Measurements from ENCODE around the gene UCN.
"Not testable (repeated sequence)": the region's sequence is repeated elsewhere in the genome, so short reads cannot be mapped to it uniquely, and the experiment has no call there.

Gene UCN

GRCh38 chr2:27280826-27281225 lies 27.4 kb downstream of the UCN start:
- DNase-seq (ENCODE audit: insufficient read length) (no peak), FAIRE-seq (no peak)

GRCh38 chr2:27278010-27278409 lies 30.2 kb downstream of the UCN start:
- FAIRE-seq (no peak), DNase-seq (ENCODE audit: insufficient read length) (no peak)
- TF ChIP-seq POLR2A (IDR thresholded peaks at IDR 0.05; ENCODE audit: low read depth, low read length) (no peak), POLR2AphosphoS5 (IDR thresholded peaks at IDR 0.05; ENCODE audit: low read depth, low read length) (no peak), TAF1 (IDR thresholded peaks at IDR 0.05; ENCODE audit: borderline replicate concordance, low read depth, low read length) (no peak)

More at GRCh38 chr2:27280826-27281225, 27.4 kb downstream of the UCN start:
- TF ChIP-seq POLR2AphosphoS5 (IDR thresholded peaks at IDR 0.05; ENCODE audit: low read depth, low read length) (no peak), POLR2A (IDR thresholded peaks at IDR 0.05; ENCODE audit: low read depth, low read length) (no peak), TAF1 (IDR thresholded peaks at IDR 0.05; ENCODE audit: borderline replicate concordance, low read depth, low read length) (no peak)

GRCh38 chr2:27275211-27276150 lies 32.8 kb downstream of the UCN start, which contains the start of gene DNAJC5G:
Gene DNAJC5G (plus strand): TSS chr2:27275433. CDS start chr2:27276729, 1,296 bp downstream.
- FAIRE-seq (no peak), DNase-seq (ENCODE audit: insufficient read length) (no peak)
- TF ChIP-seq POLR2AphosphoS5 (IDR thresholded peaks at IDR 0.05; ENCODE audit: low read depth, low read length) (no peak), TAF1 (IDR thresholded peaks at IDR 0.05; ENCODE audit: borderline replicate concordance, low read depth, low read length) (no peak), POLR2A (IDR thresholded peaks at IDR 0.05; ENCODE audit: low read depth, low read length) (no peak)

GRCh38 chr2:27272537-27273522 lies 35.4 kb downstream of the UCN start:
- not testable (repeated sequence) for FAIRE-seq; DNase-seq (ENCODE audit: insufficient read length)

GRCh38 chr2:27271631-27272340 lies 36.5 kb downstream of the UCN start:
- no peak for FAIRE-seq
- TF ChIP-seq TAF1 (IDR thresholded peaks at IDR 0.05; ENCODE audit: borderline replicate concordance, low read depth, low read length) = no peak
- no peak for TF ChIP-seq POLR2A (IDR thresholded peaks at IDR 0.05; ENCODE audit: low read depth, low read length)
- no peak for TF ChIP-seq POLR2AphosphoS5 (IDR thresholded peaks at IDR 0.05; ENCODE audit: low read depth, low read length)
- no peak for DNase-seq (ENCODE audit: insufficient read length)

- FAIRE-seq (no peak), DNase-seq (ENCODE audit: insufficient read length) (no peak)
- TF ChIP-seq POLR2A (IDR thresholded peaks at IDR 0.05; ENCODE audit: low read depth, low read length) (no peak), POLR2AphosphoS5 (IDR thresholded peaks at IDR 0.05; ENCODE audit: low read depth, low read length) (no peak), TAF1 (IDR thresholded peaks at IDR 0.05; ENCODE audit: borderline replicate concordance, low read depth, low read length) (no peak)
These were observed 37.6 kb downstream of the UCN start for GRCh38 chr2:27270670-27271069.

GRCh38 chr2:27270131-27270530 lies 38.1 kb downstream of the UCN start:
- DNase-seq (ENCODE audit: insufficient read length) (no peak), FAIRE-seq (no peak)
- TF ChIP-seq POLR2A (IDR thresholded peaks at IDR 0.05; ENCODE audit: low read depth, low read length) = no peak
- TF ChIP-seq TAF1 (IDR thresholded peaks at IDR 0.05; ENCODE audit: borderline replicate concordance, low read depth, low read length) = no peak
- no peak for TF ChIP-seq POLR2AphosphoS5 (IDR thresholded peaks at IDR 0.05; ENCODE audit: low read depth, low read length)

- FAIRE-seq = not testable (repeated sequence)
These were observed 39.9 kb downstream of the UCN start for GRCh38 chr2:27268296-27268695.

GRCh38 chr2:27265536-27265870 lies 42.7 kb downstream of the UCN start:
- no peak for DNase-seq (ENCODE audit: insufficient read length)
- TF ChIP-seq POLR2AphosphoS5 (IDR thresholded peaks at IDR 0.05; ENCODE audit: low read depth, low read length) (no peak), POLR2A (IDR thresholded peaks at IDR 0.05; ENCODE audit: low read depth, low read length) (no peak), TAF1 (IDR thresholded peaks at IDR 0.05; ENCODE audit: borderline replicate concordance, low read depth, low read length) (no peak)
- no peak for FAIRE-seq

More at GRCh38 chr2:27268296-27268695, 39.9 kb downstream of the UCN start:
- DNase-seq (ENCODE audit: insufficient read length) = not testable (repeated sequence)

GRCh38 chr2:27264753-27265535 lies 43.3 kb downstream of the UCN start:
- DNase-seq (ENCODE audit: insufficient read length) (peak; percentile 69), FAIRE-seq (no peak)
- TF ChIP-seq TAF1 (IDR thresholded peaks at IDR 0.05; ENCODE audit: borderline replicate concordance, low read depth, low read length) (no peak), POLR2AphosphoS5 (IDR thresholded peaks at IDR 0.05; ENCODE audit: low read depth, low read length) (no peak), POLR2A (IDR thresholded peaks at IDR 0.05; ENCODE audit: low read depth, low read length) (no peak)
